Endothelial cell (in vitro differentiated cells): ENCODE results near the gene DNAJB2. TPM values are rescaled to one million over a fixed set of nuclear protein-coding genes. Genes with fewer than 3 reads are reported as not detected.

Experiments used
- DNase-seq: peaks from one replicate; pipeline ENCODE4 v3.0.0; 2021; ENCODE audit warnings: low spot score
- H3K27ac Mint-ChIP-seq: one replicate; pipeline ENCODE4 v1.8.0; 2021; ENCODE audit warnings: mixed read lengths, inconsistent platforms; ENCODE audit not compliant: unreplicated experiment
- H3K27me3 Mint-ChIP-seq: one replicate; pipeline ENCODE4 v1.8.0; 2021; ENCODE audit warnings: mild to moderate bottlenecking, moderate library complexity, mixed read lengths, inconsistent platforms; ENCODE audit not compliant: unreplicated experiment
- H3K36me3 Mint-ChIP-seq: one replicate; pipeline ENCODE4 v1.8.0; 2021; ENCODE audit warnings: mild to moderate bottlenecking, low read depth, mixed read lengths, inconsistent platforms; ENCODE audit not compliant: unreplicated experiment
- H3K4me1 Mint-ChIP-seq: one replicate; pipeline ENCODE4 v1.8.0; 2021; ENCODE audit warnings: mild to moderate bottlenecking, mixed read lengths, inconsistent platforms; ENCODE audit not compliant: unreplicated experiment
- H3K4me3 Mint-ChIP-seq: one replicate; pipeline ENCODE4 v1.8.0; 2021; ENCODE audit warnings: mild to moderate bottlenecking, mixed read lengths, inconsistent platforms; ENCODE audit not compliant: unreplicated experiment
- H3K9me3 Mint-ChIP-seq: one replicate; pipeline ENCODE4 v1.8.0; 2021; ENCODE audit warnings: mixed read lengths, inconsistent platforms; ENCODE audit not compliant: unreplicated experiment
- CTCF ChIP-seq: fragments of 200-600 bp; sonication (generic); IDR thresholded peaks from one replicate; pipeline ENCODE4 v1.5.0; 2021; ENCODE audit warnings: antibody characterized with exemption; ENCODE audit not compliant: unreplicated experiment
- total RNA-seq: library from RNA; stranded (reverse); fragmentation: NEBNext Ultra II Directional; extraction: Animal tissue kit (Norgen Biotek cat#: 25700); gene quantifications from one replicate; pipeline ENCODE4 v1.2.1, GENCODE V29; 2021; ENCODE audit not compliant: unreplicated experiment

DNAJB2 gene
- total RNA-seq, 1 donor from 2014 or later, result 64.3 TPM

GRCh38 chr2:219270055-219270372, 9.2 kb upstream of the DNAJB2 start:
- Mint-ChIP-seq H3K4me3 (no peak overlapping the region), H3K36me3 (no peaks in the 10 kb centered on the region), H3K4me1 (peaks cover 5% of the 10 kb centered on the region), H3K27ac (no peak overlapping the region), H3K27me3 (peaks cover 3% of the 10 kb centered on the region), H3K9me3 (no peaks in the 10 kb centered on the region)
- no peak for TF ChIP-seq CTCF
- no peak for DNase-seq

DNA sequence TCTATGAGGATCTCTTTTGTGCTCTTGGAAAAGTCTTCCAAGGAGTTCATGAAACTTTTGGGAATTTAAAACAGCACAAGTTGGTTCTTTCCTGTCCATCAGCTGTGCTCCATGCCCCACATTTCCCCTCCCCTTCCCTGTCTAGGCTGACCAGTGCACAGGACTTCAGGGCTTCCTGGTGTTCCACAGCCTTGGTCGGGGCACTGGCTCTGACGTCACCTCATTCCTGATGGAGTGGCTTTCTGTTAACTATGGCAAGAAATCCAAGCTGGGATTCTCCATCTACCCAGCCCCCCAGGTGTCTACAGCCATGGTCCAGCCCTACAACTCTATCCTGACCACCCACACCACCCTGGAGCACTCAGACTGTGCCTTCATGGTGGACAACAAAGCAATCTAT, 8.1 kb upstream of the DNAJB2 start:
- no peak for TF ChIP-seq CTCF
- H3K36me3 Mint-ChIP-seq, result no peaks in the 10 kb centered on the region
- H3K4me3 Mint-ChIP-seq, result no peak overlapping the region
- H3K4me1 Mint-ChIP-seq, result peaks cover 5% of the 10 kb centered on the region
- H3K27ac Mint-ChIP-seq, result no peak overlapping the region
- DNase-seq, result no peak
- peaks cover 3% of the 10 kb centered on the region for H3K27me3 Mint-ChIP-seq
- no peaks in the 10 kb centered on the region for H3K9me3 Mint-ChIP-seq

- Mint-ChIP-seq H3K36me3 (no peaks in the 10 kb centered on the region), H3K9me3 (no peaks in the 10 kb centered on the region), H3K4me1 (peaks cover 6% of the 10 kb centered on the region), H3K27ac (no peak overlapping the region), H3K4me3 (no peak overlapping the region), H3K27me3 (peaks cover 4% of the 10 kb centered on the region)
- no peak for TF ChIP-seq CTCF
- DNase-seq, result no peak
Observed at GRCh38 chr2:219272356-219272755, 6.8 kb upstream of the DNAJB2 start.

DNA sequence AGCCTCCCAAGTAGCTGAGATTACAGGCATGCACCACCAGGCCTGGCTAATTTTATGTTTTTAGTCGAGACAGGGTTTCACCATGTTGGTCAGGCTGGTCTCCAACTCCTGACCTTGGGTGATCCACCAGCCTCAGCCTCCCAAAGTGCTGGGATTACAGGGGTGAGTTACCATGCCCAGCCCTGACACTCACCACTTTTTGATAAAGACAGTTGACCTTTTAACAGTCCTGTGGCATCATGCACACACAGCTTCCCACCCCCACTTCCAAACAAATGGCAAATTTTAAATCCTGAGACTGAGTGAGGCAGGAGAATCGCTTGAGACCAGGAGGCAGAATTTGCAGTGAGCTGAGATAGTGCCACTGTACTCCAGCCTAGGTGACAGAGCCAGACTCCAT, 6.2 kb upstream of the DNAJB2 start:
- no peak for DNase-seq
- H3K9me3 Mint-ChIP-seq, result no peaks in the 10 kb centered on the region
- H3K4me3 Mint-ChIP-seq, result no peak overlapping the region
- peaks cover 12% of the 10 kb centered on the region for H3K4me1 Mint-ChIP-seq
- H3K27me3 Mint-ChIP-seq, result peaks cover 5% of the 10 kb centered on the region
- no peak overlapping the region for H3K27ac Mint-ChIP-seq
- no peaks in the 10 kb centered on the region for H3K36me3 Mint-ChIP-seq
- TF ChIP-seq CTCF, result no peak

GRCh38 chr2:219273937-219274336, 5.2 kb upstream of the DNAJB2 start:
- no peak for DNase-seq
- H3K4me1 Mint-ChIP-seq, result peaks cover 21% of the 10 kb centered on the region
- no peak for TF ChIP-seq CTCF
- H3K9me3 Mint-ChIP-seq, result no peaks in the 10 kb centered on the region
- no peaks in the 10 kb centered on the region for H3K36me3 Mint-ChIP-seq
- peaks cover 12% of the 10 kb centered on the region for H3K27me3 Mint-ChIP-seq
- no peak overlapping the region for H3K27ac Mint-ChIP-seq
- H3K4me3 Mint-ChIP-seq, result no peak overlapping the region
